ENCODE results near the gene POMT2. TPM values are rescaled to one million over a fixed set of nuclear protein-coding genes. Genes with fewer than 3 reads are reported as not detected.

The POMT2 gene
- total and polyA plus RNA-seq, 8 donors: 11.9 to 29.5 (median 15.4) TPM

- H3K4me1 ChIP-seq: no peaks in the 10 kb centered on the region
- 61 to 85% methylated on average over 3 of the region's 3 CpGs for WGBS, 2 donors
- ATAC-seq (no peak), FAIRE-seq (no peak), DNase-seq (no peak)
- TF ChIP-seq CTCF (IDR thresholded peaks at IDR 0.05): no peak
- H3K36me3 ChIP-seq: no peaks in the 10 kb centered on the region
- H3K9me3 ChIP-seq: no peaks in the 10 kb centered on the region
- no peaks in the 10 kb centered on the region for H3K27me3 ChIP-seq
- intact Hi-C loops (cut with DNase I): no loop called here
- H3K4me3 ChIP-seq: no peak overlapping the region
- no peak overlapping the region for H3K27ac ChIP-seq
These were observed 89.0 kb downstream of the POMT2 start for GRCh38 chr14:77231721-77232120.

GRCh38 chr14:77230914-77231313, 89.8 kb downstream of the POMT2 start:
- no peak overlapping the region for H3K27ac ChIP-seq
- no peaks in the 10 kb centered on the region for H3K4me1 ChIP-seq
- no peak for ATAC-seq
- DNase-seq: no peak
- no peaks in the 10 kb centered on the region for H3K9me3 ChIP-seq
- WGBS, 2 donors: 81 to 88% methylated on average over 2 of the region's 2 CpGs
- TF ChIP-seq CTCF (IDR thresholded peaks at IDR 0.05): no peak
- no peaks in the 10 kb centered on the region for H3K36me3 ChIP-seq
- intact Hi-C loops (cut with DNase I): no loop called here
- no peaks in the 10 kb centered on the region for H3K27me3 ChIP-seq
- H3K4me3 ChIP-seq: no peak overlapping the region
- FAIRE-seq: no peak

GRCh38 chr14:77228056-77228455, 92.6 kb downstream of the POMT2 start:
- no peak for DNase-seq
- no peak for ATAC-seq
- Histone ChIP-seq H3K4me1 (no peaks in the 10 kb centered on the region), H3K9me3 (no peaks in the 10 kb centered on the region), H3K36me3 (no peaks in the 10 kb centered on the region), H3K4me3 (no peak overlapping the region), H3K27ac (no peak overlapping the region), H3K27me3 (no peaks in the 10 kb centered on the region)
- intact Hi-C loops (cut with DNase I): no loop called here
- TF ChIP-seq CTCF (IDR thresholded peaks at IDR 0.05): no peak
- FAIRE-seq: no peak
- 71 to 73% methylated on average over 6 of the region's 6 CpGs for WGBS, 2 donors

- no peak for DNase-seq
- intact Hi-C loops (cut with DNase I): no loop called here
- TF ChIP-seq CTCF (IDR thresholded peaks at IDR 0.05): no peak
- no peak for ATAC-seq
- no peak for FAIRE-seq
- no peak overlapping the region for H3K27ac ChIP-seq
- no peaks in the 10 kb centered on the region for H3K4me1 ChIP-seq
- no peak overlapping the region for H3K4me3 ChIP-seq
- H3K27me3 ChIP-seq: no peaks in the 10 kb centered on the region
- no peaks in the 10 kb centered on the region for H3K9me3 ChIP-seq
- H3K36me3 ChIP-seq: no peaks in the 10 kb centered on the region
- 76 to 88% methylated on average over 14 of the region's 14 CpGs for WGBS, 2 donors
These were observed 94.7 kb downstream of the POMT2 start for GRCh38 chr14:77225892-77226557.

- H3K4me1 ChIP-seq: no peaks in the 10 kb centered on the region
- no peak overlapping the region for H3K4me3 ChIP-seq
- H3K36me3 ChIP-seq: no peaks in the 10 kb centered on the region
- no peak for FAIRE-seq
- intact Hi-C loops (cut with DNase I): no loop called here
- ATAC-seq: no peak
- no peak for TF ChIP-seq CTCF (IDR thresholded peaks at IDR 0.05)
- no peak overlapping the region for H3K27ac ChIP-seq
- no peaks in the 10 kb centered on the region for H3K9me3 ChIP-seq
- 76% methylated on average over 10 to 12 of the region's 12 CpGs for WGBS, 2 donors
- no peaks in the 10 kb centered on the region for H3K27me3 ChIP-seq
- no peak for DNase-seq
These were observed 95.4 kb downstream of the POMT2 start for GRCh38 chr14:77225254-77225653.

Small RNA genes lying within 50 kb of the gene (microRNA-seq; reads per million reads assigned to microRNA genes)
- 0 reads per million in 2 donors for gene MIR1260A

Other genes starting within 250 kb of the POMT2 start
- 10 to 100 TPM in 1 of 6 donors, 1 to 10 TPM in 5; 5.9 to 12.6 (median 8.0) TPM for gene CIPC, start 222.6 kb downstream of the POMT2 start, total RNA-seq
- gene CIPC, start 222.6 kb downstream of the POMT2 start, polyA plus RNA-seq: 1 to 10 TPM; 2.7 to 6.7 TPM
- under 1 TPM in 1 of 6 donors, not detected in 5; 0.04 TPM for gene ZDHHC22, start 179.1 kb downstream of the POMT2 start, total RNA-seq
- gene ZDHHC22, start 179.1 kb downstream of the POMT2 start, polyA plus RNA-seq: under 1 TPM; 0.04 to 0.19 TPM
- 1 to 10 TPM; 2.8 to 6.8 (median 3.3) TPM for gene TMEM63C, start 139.1 kb downstream of the POMT2 start, total RNA-seq
- gene TMEM63C, start 139.1 kb downstream of the POMT2 start, polyA plus RNA-seq: 10 to 100 TPM in 1 of 2 donors, 1 to 10 TPM in 1; 5.4 to 10.6 TPM
- 1 to 10 TPM in 1 of 6 donors, under 1 TPM in 3, not detected in 2; 0.13 to 3.4 (median 0.31) TPM for gene NGB, start 49.7 kb downstream of the POMT2 start, total RNA-seq
- gene NGB, start 49.7 kb downstream of the POMT2 start, polyA plus RNA-seq: under 1 TPM in 1 of 2 donors, not detected in 1; 0.38 TPM
- gene GSTZ1, start 153 bp upstream of the POMT2 start, total RNA-seq: 10 to 100 TPM in 2 of 6 donors, 1 to 10 TPM in 4; 6.3 to 13.2 (median 8.5) TPM
- 10 to 100 TPM; 16.8 to 18.4 TPM for gene GSTZ1, start 153 bp upstream of the POMT2 start, polyA plus RNA-seq
- gene TMED8, start 56.2 kb upstream of the POMT2 start, total RNA-seq: 1 to 10 TPM; 4.4 to 7.0 (median 5.8) TPM
- gene TMED8, start 56.2 kb upstream of the POMT2 start, polyA plus RNA-seq: 1 to 10 TPM; 2.7 to 9.6 TPM
- 1 to 10 TPM in 1 of 6 donors, under 1 TPM in 5; 0.28 to 1.5 (median 0.92) TPM for gene SAMD15, start 56.5 kb upstream of the POMT2 start, total RNA-seq
- gene SAMD15, start 56.5 kb upstream of the POMT2 start, polyA plus RNA-seq: 1 to 10 TPM in 1 of 2 donors, under 1 TPM in 1; 0.49 to 1.5 TPM
- under 1 TPM; 0.16 to 0.58 (median 0.43) TPM for gene NOXRED1, start 102.6 kb upstream of the POMT2 start, total RNA-seq
- gene NOXRED1, start 102.6 kb upstream of the POMT2 start, polyA plus RNA-seq: under 1 TPM; 0.30 to 0.77 TPM
- gene VIPAS39, start 136.7 kb upstream of the POMT2 start, total RNA-seq: 10 to 100 TPM in 1 of 6 donors, 1 to 10 TPM in 5; 6.1 to 12.5 (median 7.7) TPM
- 1 to 10 TPM; 6.5 to 8.3 TPM for gene VIPAS39, start 136.7 kb upstream of the POMT2 start, polyA plus RNA-seq
- gene AHSA1, start 137.2 kb upstream of the POMT2 start, total RNA-seq: 10 to 100 TPM; 23.2 to 64.3 (median 33.0) TPM
- gene AHSA1, start 137.2 kb upstream of the POMT2 start, polyA plus RNA-seq: 10 to 100 TPM; 36.0 to 43.9 TPM
- not detected for gene ISM2, start 177.9 kb upstream of the POMT2 start, total RNA-seq
- not detected for gene ISM2, start 177.9 kb upstream of the POMT2 start, polyA plus RNA-seq